HG02759 (cell line): ENCODE data around the gene BLOC1S3.

ENCODE experiments used
- ATAC-seq: cut with Tn5 transposase; IDR thresholded peaks from one replicate; pipeline ENCODE4 v1.9.1; 2021; ENCODE audit warnings: mild to moderate bottlenecking, moderate library complexity; ENCODE audit not compliant: unreplicated experiment

Gene BLOC1S3, protein sequence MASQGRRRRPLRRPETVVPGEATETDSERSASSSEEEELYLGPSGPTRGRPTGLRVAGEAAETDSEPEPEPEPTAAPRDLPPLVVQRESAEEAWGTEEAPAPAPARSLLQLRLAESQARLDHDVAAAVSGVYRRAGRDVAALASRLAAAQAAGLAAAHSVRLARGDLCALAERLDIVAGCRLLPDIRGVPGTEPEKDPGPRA

DNA sequence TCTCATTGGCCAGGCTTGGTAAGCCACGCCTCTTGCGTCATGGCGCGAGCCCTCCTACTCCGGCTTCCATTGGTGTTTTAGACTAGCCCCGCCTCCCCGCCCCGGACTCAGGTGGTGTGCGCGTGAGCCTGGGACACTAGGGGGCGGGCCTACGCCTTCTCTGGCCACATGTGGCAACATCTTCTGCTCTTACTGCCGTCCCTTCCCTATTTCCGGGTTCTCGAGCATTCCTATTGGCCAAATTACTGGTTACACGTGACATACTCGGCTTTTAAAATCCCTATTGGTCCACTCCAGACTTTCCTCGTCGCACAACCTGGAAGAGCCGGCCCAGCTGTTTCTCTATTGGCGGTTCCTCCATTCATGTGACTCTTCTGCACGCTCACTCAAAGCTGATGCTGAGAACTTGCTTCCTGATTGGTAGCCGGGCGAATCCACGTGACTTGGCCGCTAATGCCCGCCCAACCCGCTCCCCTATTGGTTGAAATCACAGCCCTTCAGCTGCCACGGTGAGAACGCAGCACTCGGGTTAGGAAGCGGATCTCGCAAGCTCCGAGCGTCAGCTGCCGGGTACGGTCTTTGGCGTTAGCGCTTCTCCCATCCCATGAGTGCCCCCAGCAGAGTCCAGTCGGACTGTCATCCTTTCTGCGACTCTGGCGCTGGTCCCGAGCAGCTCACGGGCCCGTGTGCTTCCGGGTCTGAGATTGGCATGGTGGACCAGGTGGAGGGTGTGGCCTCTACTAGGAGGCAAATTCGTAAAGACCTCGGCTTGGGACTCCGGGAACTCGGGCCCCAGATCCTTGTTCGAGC lies at the start of gene BLOC1S3:
TSS of gene BLOC1S3 (plus strand) at position 523 of the 810 bp plus-strand sequence. CDS start 513 bp downstream, outside the sequence.
- ATAC-seq, result peak; percentile 82

DNA sequence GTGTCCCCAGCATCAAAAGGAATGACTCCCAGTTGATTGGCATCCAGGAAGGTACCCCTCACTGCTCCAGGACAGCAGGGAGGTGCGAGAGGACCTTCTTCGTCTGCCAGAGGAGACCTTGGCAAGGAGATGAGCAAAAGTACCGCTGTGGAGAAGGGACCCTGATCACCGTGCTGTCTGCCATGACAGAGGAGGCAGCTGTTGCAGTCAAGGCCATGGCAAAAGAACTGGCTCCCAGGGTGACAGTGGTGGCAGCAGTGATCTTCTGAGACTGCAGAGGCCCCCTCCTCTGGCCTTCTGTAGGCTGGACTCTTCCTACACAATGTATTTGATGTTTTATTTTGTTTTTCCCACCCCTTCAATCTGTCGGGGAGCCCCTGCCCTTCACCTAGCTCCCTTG lies 49.8 kb upstream of the BLOC1S3 start:
- no peak for ATAC-seq

DNA sequence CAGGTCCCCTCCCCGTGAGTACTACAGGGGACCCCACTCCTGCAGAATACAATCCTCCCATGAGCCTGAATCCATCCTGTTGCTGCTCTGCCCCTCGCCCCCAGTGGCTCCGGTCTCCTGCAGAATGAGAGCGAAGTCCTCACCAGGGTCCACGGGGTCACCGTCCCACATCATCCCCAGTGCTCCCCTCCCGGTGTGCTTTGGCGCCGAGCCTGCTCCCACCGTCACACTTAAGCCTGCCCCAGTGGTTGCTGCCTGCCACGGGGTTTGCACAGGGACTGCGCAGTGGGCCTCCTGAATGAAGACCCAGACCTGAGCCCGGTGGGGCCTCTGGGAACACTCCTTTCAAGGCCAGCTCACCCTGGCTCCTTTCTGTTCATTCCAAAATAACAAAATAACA lies 48.3 kb upstream of the BLOC1S3 start:
- no peak for ATAC-seq

DNA sequence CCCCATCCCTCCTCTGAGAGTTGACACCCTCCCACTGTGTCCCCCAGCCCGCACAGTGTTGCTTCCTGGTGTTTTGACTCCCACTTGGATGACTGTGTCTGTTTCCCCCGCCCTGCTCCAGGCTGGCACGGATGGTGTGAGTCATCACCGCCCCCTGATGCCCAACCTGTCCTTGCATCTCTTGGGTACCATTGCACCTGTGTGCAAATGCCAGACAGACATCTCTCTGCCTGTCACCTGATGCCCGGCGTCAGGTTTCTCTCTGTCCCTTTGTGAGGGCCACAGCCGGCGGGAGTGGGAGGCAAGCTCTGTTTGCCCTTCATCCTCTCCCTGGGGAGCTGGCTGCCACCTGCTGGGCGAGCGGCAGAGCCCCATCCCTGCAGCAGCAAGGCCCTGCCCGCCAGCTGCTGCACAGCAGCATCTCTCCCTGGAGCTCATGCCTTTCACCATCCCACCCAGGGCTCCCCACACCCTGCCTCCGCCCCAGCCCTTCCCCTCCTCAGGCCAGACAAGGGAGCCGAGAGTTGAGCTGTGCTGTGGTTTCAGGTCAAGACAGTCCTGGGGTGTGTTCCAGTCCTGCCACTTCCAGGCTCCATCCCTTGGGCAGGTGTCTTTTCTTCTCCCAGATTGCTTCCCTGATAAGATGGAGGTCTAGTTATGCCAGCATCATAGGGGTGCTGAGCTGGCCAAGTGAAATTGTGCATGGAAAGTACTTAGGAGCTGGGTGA lies 47.5 kb upstream of the BLOC1S3 start:
- no peak for ATAC-seq

DNA sequence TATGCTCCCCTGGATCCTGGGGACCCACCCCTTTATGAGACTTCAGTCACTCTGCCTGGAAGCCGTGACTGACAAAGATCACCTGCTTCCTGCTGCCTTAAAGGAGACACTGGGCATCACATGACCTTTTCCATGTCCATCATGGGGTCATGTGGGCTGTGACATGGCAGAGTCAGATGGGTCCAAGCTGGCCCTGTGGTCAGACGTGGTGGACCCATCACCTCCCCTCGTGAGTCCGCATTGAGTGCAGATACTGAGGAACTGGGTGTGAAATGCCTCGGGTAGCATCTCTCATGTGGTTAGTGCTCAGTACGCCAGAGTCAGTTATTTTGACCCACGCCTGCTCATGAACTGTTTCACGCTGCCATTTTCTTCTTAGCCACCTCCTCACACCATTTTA lies 44.9 kb upstream of the BLOC1S3 start:
- no peak for ATAC-seq

DNA sequence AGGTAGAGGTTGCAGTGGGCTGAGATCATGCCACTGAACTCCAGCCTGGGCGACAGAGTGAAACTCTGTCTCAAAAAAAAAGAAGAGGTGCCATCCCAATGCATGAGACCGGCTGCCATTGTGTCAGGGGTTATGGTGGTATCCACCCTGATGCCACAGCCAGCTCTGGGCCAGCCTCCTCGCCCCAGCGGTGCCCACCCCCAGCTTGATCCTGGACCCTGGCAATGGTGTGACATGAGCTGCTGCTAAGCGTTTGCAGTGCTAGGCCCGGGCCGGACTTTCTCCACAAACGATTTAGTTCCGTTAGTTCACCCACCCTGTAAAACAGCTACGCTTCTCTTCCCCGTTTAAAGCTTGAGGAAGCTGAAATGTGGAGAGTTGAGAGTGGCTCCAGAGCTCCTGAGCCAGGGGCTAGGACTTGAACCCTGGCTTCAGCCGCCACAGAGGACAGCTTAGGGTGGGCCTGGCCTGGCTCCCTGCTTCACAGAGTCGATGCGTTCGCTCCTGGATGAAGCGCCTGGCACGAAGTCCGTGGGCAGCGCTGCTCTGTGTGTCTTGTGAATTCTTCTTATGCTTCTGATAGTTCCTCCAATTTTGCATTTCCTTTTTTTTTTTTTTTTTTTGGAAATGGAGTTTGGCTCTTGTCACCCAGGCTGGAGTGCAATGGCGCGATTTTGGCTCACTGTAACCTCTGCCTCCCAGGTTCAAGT lies 43.3 kb upstream of the BLOC1S3 start:
- no peak for ATAC-seq

DNA sequence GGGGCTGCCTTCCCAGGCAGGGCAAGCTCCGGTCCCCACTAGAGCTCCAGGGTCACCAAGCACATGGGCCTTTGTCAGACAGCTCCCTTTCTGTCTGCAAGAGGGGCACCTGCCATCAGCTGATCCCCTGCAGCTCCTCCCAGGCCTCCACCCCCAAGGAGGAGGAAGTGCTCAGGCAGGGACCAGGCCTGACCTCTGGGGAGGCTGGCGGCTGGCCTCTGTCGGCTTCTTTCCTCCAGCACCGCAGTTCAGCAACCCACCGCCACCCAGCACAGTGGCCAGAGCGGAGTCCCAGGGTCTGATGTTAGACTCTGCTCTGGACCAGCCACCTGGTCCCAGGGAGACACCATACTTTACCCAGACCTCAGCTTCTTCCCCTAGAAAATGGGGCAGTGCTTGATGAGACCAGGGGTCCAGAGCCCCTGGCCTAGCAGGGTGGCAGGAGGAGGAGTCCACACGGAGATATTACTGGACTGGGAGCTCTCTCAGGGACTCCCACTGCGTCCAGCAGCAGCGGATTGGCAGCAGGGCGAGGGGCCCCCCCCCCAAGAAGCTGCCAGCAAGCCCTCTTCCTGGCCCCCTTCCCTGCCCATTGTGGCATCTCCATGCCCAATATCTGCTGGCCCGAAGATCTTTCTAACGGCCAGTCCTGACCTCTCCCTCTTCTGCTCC lies 41.9 kb upstream of the BLOC1S3 start:
- ATAC-seq, result no peak

DNA sequence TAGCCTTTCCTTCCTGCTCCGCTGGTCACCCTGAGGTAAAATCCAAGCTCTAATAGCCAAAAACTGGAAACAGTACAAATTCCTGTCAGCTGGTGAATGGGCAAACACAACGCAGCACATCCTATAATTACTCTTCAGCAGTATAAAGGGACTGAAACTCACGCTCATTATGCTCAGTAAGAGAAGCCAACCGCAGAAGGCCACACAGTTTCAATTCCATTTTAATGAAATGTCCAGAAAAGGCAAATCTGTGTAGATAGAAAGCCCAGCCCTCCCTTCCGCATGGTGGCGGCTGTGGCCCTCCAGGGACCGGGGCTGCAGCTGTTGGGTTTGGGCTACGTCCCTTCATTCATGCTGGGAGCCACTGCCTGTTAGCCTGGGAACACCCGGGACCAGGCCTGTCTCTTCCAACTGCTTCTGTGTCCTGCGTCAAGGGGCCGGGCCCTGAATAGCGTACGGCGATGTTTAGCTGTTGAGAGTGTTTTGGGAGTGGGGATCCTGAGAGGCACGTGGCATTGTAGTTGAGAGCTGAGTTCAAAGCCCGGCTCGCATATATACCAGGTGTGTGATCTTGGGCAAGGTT lies 41.3 kb upstream of the BLOC1S3 start:
- peak; percentile 77 for ATAC-seq

DNA sequence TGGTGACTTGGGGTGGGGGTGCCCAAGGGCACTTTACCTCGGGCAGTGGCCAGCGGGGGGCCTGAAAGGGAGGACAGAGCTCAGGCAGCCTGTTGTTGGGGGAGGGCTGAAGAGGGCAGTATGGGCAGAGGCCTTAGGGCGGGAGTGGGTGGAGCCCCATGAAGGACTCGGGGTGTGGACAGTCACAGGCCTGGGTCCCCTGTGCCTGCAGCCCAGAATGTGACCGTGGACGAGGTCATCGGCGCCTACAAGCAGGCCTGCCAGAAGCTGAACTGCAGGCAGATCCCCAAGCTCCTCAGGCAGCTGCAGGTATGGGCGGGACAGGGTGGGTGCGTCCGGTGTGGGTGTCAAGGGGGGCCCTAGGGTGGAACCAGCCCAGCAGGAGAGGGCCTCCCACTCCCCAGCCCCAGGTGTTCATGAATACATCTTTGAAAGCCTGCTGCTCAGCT lies 40.3 kb upstream of the BLOC1S3 start:
- ATAC-seq, result no peak

DNA sequence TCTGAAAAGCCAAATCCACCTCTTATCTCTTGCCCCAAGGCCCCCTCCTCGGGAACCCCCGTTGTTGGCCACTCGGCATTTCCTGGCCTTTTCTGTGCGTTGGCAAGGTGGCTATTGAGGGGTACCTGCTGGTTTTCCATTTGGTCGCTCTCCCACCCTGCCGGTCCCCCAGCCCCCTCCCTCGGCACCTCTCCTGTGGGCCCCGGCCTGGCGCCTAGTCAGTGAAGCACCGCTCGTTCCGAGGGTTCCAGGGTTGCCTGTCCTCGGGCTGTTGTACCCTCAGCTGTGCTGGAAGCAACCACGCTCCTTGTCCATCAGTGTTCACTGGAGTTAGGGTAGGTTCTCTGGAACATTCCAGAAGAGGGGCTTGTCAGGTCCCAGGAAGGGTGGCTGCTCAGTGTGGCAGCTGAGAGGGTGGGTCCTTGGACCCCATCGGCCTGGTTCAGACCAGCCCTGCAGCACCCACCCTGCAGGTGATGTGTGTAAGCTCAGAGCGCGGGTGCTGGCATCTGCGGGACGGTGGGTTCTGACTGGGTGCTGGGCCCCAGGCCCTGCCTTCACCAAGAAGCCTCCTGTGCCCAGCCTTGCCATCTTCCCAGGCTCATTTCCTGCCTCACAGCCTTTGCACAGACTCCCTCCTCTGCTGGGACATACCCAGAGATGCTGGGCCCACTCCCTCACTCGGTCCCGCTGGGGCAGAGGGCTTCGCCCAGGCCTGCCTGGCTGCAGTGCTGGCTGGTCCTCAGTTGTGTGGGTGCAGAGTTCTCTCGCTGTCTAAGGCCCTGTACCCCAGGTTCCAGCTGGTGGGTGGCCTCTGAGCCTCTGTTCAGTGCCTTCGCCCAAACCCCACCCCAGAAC lies 39.1 kb upstream of the BLOC1S3 start:
- ATAC-seq, result no peak

DNA sequence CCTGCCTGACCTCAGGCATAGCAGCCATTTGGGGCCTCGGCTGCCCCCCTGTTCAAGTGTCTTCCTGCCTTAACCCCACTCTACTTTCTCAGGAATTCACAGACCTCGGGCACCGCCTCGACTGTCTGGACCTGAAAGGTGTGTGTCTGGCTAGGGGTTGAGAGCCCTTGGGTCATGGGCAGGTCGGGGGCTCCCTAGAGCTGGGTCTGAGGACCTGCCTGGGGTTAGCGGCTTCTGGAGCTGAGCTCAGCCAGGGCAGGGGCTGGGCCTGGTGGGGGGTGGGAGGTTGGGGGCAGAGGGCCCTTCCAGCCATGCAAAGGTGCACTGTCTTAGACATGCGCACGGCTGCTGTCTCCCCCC lies 38.5 kb upstream of the BLOC1S3 start:
- no peak for ATAC-seq

DNA sequence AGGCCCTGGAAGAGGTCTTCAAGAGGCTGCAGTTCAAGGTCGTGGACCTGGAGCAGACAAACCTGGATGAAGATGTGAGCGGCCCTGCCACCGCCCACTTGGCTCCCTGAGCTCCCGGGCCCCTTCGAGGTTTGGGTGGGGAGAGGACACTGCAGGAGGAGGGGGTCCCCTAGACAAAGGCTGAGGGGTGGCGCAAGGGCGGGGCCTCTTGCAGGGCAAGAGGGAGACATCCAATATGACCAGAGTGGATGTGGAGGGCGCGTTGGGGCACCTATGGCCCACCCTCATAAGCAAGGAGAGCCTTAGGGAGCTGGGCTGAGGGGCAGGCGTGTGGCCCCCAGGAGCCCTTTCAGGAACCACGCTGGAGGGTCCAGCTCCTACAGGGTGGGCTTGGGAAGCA lies 38.1 kb upstream of the BLOC1S3 start:
- no peak for ATAC-seq

DNA sequence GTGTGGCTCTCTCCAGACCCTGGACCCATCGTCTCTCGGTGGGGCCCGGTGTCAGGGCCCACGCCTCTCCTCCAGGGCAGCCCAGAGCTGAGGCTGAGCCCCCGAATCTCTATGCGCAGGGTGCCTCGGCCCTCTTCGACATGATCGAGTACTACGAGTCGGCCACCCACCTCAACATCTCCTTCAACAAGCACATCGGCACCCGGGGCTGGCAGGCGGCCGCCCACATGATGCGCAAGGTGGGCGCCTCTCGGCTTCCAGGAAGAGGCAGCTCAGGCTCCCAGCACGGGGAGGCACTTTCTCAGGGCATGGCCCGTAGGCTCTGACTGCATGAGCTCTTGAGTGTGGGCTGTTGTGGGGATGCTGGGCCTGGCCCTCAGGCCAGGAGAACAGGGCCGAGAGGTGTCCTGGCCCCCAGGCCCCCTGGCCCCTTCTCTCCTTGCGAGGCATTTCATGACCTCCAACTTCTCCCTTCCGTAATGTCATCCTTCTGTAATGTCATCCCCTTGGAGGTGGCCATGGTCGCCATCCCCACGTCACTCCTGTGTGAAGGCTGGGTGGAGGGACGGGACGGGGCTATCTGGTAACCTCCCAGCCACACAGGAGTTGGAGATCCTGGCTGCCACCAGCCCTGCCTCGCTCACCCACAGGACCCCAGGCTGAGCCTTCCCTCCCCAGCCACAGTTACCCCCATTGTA lies 37.2 kb upstream of the BLOC1S3 start:
- ATAC-seq, result no peak

DNA sequence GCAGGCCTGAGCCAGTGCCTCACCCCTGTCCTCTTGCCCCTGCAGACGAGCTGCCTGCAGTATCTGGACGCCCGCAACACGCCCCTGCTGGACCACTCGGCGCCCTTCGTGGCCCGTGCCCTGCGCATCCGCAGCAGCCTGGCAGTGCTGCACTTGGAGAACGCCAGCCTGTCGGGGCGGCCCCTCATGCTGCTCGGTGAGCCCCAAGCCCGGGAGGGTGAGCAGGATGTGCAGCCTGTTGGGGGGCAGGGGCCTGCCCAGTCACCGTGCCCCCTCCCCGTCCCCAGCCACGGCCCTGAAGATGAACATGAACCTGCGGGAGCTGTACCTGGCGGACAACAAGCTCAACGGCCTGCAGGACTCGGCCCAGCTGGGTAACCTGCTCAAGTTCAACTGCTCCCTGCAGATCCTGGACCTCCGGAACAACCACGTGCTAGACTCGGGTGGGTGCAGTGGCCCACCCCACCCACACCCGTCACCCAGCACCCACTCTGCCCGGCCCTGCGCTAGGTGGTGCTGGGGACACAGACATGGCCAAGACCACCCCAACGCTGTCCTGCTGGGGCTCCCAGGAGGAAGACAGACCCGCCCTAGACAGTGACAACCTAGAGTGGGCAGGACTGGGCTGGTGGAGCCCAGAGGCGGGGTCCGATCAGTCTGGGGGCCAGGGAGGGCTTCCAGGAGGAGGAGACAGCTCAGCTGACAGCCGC lies 36.4 kb upstream of the BLOC1S3 start:
- ATAC-seq, result no peak

DNA sequence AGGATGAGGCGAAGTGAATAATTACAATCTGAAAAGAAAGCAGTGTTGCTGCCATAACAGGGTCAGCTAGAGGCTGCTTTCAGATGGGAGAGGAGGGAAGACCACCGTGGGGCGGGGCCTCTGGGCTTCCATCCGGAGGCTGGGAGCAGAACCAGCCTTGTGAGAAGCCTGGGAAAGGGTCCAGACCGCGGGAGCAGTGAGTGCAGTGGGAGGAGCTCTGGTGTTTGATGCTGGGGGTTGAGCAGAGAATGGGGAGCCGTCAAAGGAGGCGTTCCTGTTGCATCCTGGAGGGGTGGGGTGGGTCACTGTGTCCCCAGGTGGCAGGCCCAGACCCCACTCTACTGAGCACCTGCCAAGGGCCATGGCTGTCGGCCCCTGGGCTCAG lies 35.9 kb upstream of the BLOC1S3 start:
- ATAC-seq, result no peak

DNA sequence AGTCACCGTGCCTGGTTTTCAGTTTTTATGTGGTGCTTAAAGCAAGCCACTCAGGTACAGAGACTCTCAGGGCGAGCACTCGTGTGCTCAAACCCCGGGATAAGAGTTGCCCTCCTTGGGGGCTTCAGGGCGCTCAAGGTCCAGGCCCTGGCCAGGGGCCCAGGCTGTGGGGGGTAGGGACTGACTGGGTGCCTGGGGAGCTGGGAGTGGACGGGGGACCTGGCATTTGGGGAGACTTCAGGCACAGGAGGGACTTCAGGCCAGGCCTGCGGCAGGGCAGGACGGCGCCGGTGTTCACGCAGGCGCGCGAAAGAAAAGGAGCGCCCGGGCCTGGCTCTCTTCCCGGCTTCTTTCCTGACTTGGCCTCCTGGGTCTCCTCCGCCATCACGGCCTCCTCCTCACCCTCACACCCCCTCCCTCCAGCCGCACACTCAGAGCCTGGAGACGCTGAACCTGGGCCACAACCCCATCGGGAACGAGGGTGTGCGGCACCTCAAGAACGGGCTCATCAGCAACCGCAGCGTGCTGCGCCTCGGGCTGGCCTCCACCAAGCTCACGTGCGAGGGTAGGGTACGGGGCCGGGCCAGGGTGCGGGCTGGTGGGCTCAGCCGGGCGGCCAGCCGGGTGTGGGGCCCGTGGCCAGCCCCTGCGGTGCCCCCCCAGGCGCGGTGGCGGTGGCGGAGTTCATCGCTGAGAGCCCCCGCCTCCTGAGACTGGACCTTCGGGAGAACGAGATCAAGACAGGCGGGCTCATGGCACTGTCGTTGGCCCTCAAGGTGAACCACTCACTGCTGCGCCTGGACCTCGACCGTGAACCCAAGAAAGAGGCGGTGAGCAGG lies 33.9 kb upstream of the BLOC1S3 start:
- no peak for ATAC-seq
